GM06990 (cell line): ENCODE measurements around the gene FAM76B.

Experiments used
- DNase-seq: peaks from one replicate; pipeline ENCODE4 v3.0.0-alpha.2; 2011; ENCODE audit not compliant: insufficient read length; ENCODE audit errors: extremely low read depth
- H3K27me3 ChIP-seq: replicated peaks from 2 replicates; pipeline ENCODE4 v1.6.0; 2011; ENCODE audit warnings: low read length; ENCODE audit not compliant: control insufficient read depth, insufficient read depth
- H3K36me3 ChIP-seq: 2 replicates; pipeline ENCODE4 v1.5.1; 2011; ENCODE audit warnings: low read length; ENCODE audit not compliant: control insufficient read depth, insufficient read depth
- H3K4me3 ChIP-seq: replicated peaks from 2 replicates; pipeline ENCODE4 v1.5.1; 2011; ENCODE audit warnings: low read depth, mild to moderate bottlenecking, control low read depth, low read length
- CTCF ChIP-seq: IDR thresholded peaks from 2 replicates; pipeline ENCODE4 v1.5.1; 2011; ENCODE audit warnings: low read length, control low read depth, mild to moderate bottlenecking, inconsistent platforms; ENCODE audit not compliant: insufficient read depth, poor library complexity, severe bottlenecking

Gene FAM76B

GRCh38 chr11:95728094-95728493 lies 61.5 kb downstream of the FAM76B start:
- no peak overlapping the region for H3K4me3 ChIP-seq
- H3K36me3 ChIP-seq = no peaks in the 10 kb centered on the region
- no peak for DNase-seq
- no peaks in the 10 kb centered on the region for H3K27me3 ChIP-seq
- TF ChIP-seq CTCF = no peak

GRCh38 chr11:95727620-95728019 lies 62.0 kb downstream of the FAM76B start:
- Histone ChIP-seq H3K27me3 (no peaks in the 10 kb centered on the region), H3K4me3 (no peak overlapping the region), H3K36me3 (no peaks in the 10 kb centered on the region)
- no peak for TF ChIP-seq CTCF
- no peak for DNase-seq

GRCh38 chr11:95727111-95727510 lies 62.5 kb downstream of the FAM76B start:
- no peaks in the 10 kb centered on the region for H3K36me3 ChIP-seq
- H3K4me3 ChIP-seq = no peak overlapping the region
- no peak for TF ChIP-seq CTCF
- DNase-seq = no peak
- H3K27me3 ChIP-seq = no peaks in the 10 kb centered on the region

- H3K36me3 ChIP-seq = no peaks in the 10 kb centered on the region
- no peak for TF ChIP-seq CTCF
- no peak overlapping the region for H3K4me3 ChIP-seq
- DNase-seq = no peak
- no peaks in the 10 kb centered on the region for H3K27me3 ChIP-seq
Measured at GRCh38 chr11:95725196-95725595, 64.4 kb downstream of the FAM76B start.

GRCh38 chr11:95723361-95723942 lies 66.1 kb downstream of the FAM76B start:
- no peak overlapping the region for H3K4me3 ChIP-seq
- no peak for DNase-seq
- no peaks in the 10 kb centered on the region for H3K27me3 ChIP-seq
- H3K36me3 ChIP-seq = no peaks in the 10 kb centered on the region
- no peak for TF ChIP-seq CTCF

- no peak for TF ChIP-seq CTCF
- Histone ChIP-seq H3K4me3 (no peak overlapping the region), H3K36me3 (no peaks in the 10 kb centered on the region), H3K27me3 (no peaks in the 10 kb centered on the region)
- DNase-seq = no peak
Measured at GRCh38 chr11:95720195-95720594, 69.4 kb downstream of the FAM76B start.
